ENCODE data around the gene THSD4. TPM values are rescaled to one million over a fixed set of nuclear protein-coding genes. Genes with fewer than 3 reads are reported as not detected.

THSD4 gene
- total RNA-seq, 4 donors from 2014 or later: 23.0 to 68.5 (median 48.6) TPM

- Histone ChIP-seq H3K4me3 (replicated peaks in 1 of 3) (no peak overlapping the region), H3K27me3 (no peaks in the 10 kb centered on the region), H3K4me1 (no peaks in the 10 kb centered on the region), H3K36me3 (no peaks in the 10 kb centered on the region), H3K9me3 (no peaks in the 10 kb centered on the region), H3K27ac (no peak overlapping the region)
- no peak for TF ChIP-seq POLR2A (IDR thresholded peaks at IDR 0.05)
- TF ChIP-seq CTCF (IDR thresholded peaks at IDR 0.05): no peak
- WGBS, 2 donors: 87% methylated on average over 6 of the region's 6 CpGs
- intact Hi-C loops (cut with DNase I): no loop called here
- no peak for DNase-seq
These were observed 365.3 kb downstream of the THSD4 start for GRCh38 chr15:71480556-71480955.

- TF ChIP-seq POLR2A (IDR thresholded peaks at IDR 0.05): no peak
- TF ChIP-seq CTCF (IDR thresholded peaks at IDR 0.05): no peak
- no peaks in the 10 kb centered on the region for H3K9me3 ChIP-seq
- H3K4me1 ChIP-seq: no peaks in the 10 kb centered on the region
- H3K36me3 ChIP-seq: no peaks in the 10 kb centered on the region
- 84 to 93% methylated on average over 4 of the region's 4 CpGs for WGBS, 2 donors
- intact Hi-C loops (cut with DNase I): no loop called here
- H3K27ac ChIP-seq: no peak overlapping the region
- H3K4me3 ChIP-seq (replicated peaks in 1 of 3): no peak overlapping the region
- DNase-seq: no peak
- H3K27me3 ChIP-seq: no peaks in the 10 kb centered on the region
These were observed 368.8 kb downstream of the THSD4 start for GRCh38 chr15:71484080-71484479.

- TF ChIP-seq CTCF (IDR thresholded peaks at IDR 0.05): peak in 1 of 6 experiments; percentile 29
- no peak for TF ChIP-seq POLR2A (IDR thresholded peaks at IDR 0.05)
- Histone ChIP-seq H3K27me3 (no peaks in the 10 kb centered on the region), H3K27ac (no peak overlapping the region), H3K36me3 (no peaks in the 10 kb centered on the region), H3K9me3 (no peaks in the 10 kb centered on the region), H3K4me3 (replicated peaks in 1 of 3) (no peak overlapping the region), H3K4me1 (no peaks in the 10 kb centered on the region)
- no peak for DNase-seq
- WGBS, 2 donors: 91 to 94% methylated on average over 2 of the region's 2 CpGs
- intact Hi-C loops (cut with DNase I): no loop called here
These were observed 369.9 kb downstream of the THSD4 start for GRCh38 chr15:71485094-71485693.

- Histone ChIP-seq H3K27me3 (no peaks in the 10 kb centered on the region), H3K36me3 (no peaks in the 10 kb centered on the region), H3K4me1 (no peaks in the 10 kb centered on the region), H3K27ac (no peak overlapping the region), H3K4me3 (replicated peaks in 1 of 3) (no peak overlapping the region), H3K9me3 (no peaks in the 10 kb centered on the region)
- DNase-seq: no peak
- TF ChIP-seq POLR2A (IDR thresholded peaks at IDR 0.05) (no peak), CTCF (IDR thresholded peaks at IDR 0.05) (no peak)
- 95 to 96% methylated on average over 3 of the region's 3 CpGs for WGBS, 2 donors
- intact Hi-C loops (cut with DNase I): no loop called here
These were observed 374.3 kb downstream of the THSD4 start for GRCh38 chr15:71489570-71489969.

GRCh38 chr15:71493526-71493925 lies 378.3 kb downstream of the THSD4 start:
- TF ChIP-seq POLR2A (IDR thresholded peaks at IDR 0.05): no peak
- no peak for TF ChIP-seq CTCF (IDR thresholded peaks at IDR 0.05)
- Histone ChIP-seq H3K36me3 (no peaks in the 10 kb centered on the region), H3K9me3 (no peaks in the 10 kb centered on the region), H3K4me3 (replicated peaks in 1 of 3) (no peak overlapping the region), H3K27ac (no peak overlapping the region), H3K27me3 (no peaks in the 10 kb centered on the region), H3K4me1 (no peaks in the 10 kb centered on the region)
- no peak for DNase-seq
- WGBS, 2 donors: 93 to 94% methylated on average over 5 of the region's 5 CpGs
- intact Hi-C loops (cut with DNase I): no loop called here

Data from thyroid gland (tissue), 4 donors.